Duodenal mucosa (tissue), 2 donors: ENCODE results near the gene FJX1.

Source experiments
- H3K27ac ChIP-seq: one replicate; pipeline ENCODE4 v1.7.0; 2013; ENCODE audit warnings: low read depth, low read length
- H3K27me3 ChIP-seq, 2 donors: one replicate each; pipeline ENCODE4 v1.7.0; 2013; ENCODE audit warnings: low read length in 2 of 2, control low read depth in 1 of 2; ENCODE audit not compliant: insufficient read depth in 2 of 2, control insufficient read depth in 1 of 2
- H3K36me3 ChIP-seq, 2 donors: one replicate each; pipeline ENCODE4 v1.7.0; 2013; ENCODE audit warnings: low read length in 2 of 2, control low read depth in 1 of 2; ENCODE audit not compliant: insufficient read depth in 2 of 2, control insufficient read depth in 1 of 2
- H3K4me1 ChIP-seq, 2 donors: one replicate each; pipeline ENCODE4 v1.7.0; 2013; ENCODE audit warnings: low read length in 2 of 2, control low read depth in 1 of 2; ENCODE audit not compliant: insufficient read depth in 2 of 2, control insufficient read depth in 1 of 2
- H3K4me3 ChIP-seq, 2 donors: one replicate each; pipeline ENCODE4 v1.7.0; 2013; ENCODE audit warnings: low read length in 2 of 2, low read depth in 1 of 2
- H3K9ac ChIP-seq, 2 donors: one replicate each; pipeline ENCODE4 v1.7.0; 2013; ENCODE audit warnings: low read length in 2 of 2, low read depth in 1 of 2
- H3K9me3 ChIP-seq, 2 donors: one replicate each; pipeline ENCODE4 v1.7.0; 2013; ENCODE audit warnings: low read length in 2 of 2, control low read depth in 1 of 2; ENCODE audit not compliant: control insufficient read depth in 1 of 2

The FJX1 gene

DNA sequence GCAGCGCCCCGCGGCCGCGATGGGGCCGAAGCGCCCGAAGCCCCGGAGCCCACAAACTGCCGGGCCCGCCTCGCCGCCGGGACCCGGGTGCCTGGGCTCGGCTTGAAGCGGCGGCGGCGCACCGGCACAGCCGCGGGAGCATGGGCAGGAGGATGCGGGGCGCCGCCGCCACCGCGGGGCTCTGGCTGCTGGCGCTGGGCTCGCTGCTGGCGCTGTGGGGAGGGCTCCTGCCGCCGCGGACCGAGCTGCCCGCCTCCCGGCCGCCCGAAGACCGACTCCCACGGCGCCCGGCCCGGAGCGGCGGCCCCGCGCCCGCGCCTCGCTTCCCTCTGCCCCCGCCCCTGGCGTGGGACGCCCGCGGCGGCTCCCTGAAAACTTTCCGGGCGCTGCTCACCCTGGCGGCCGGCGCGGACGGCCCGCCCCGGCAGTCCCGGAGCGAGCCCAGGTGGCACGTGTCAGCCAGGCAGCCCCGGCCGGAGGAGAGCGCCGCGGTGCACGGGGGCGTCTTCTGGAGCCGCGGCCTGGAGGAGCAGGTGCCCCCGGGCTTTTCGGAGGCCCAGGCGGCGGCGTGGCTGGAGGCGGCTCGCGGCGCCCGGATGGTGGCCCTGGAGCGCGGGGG is 346 bp downstream of the FJX1 start:
- Histone ChIP-seq H3K9ac (no peak overlapping the region), H3K27ac (no peak overlapping the region), H3K4me3 (peak overlapping the region; percentile 51 to 62), H3K27me3 (peaks cover 43 to 58% of the 10 kb centered on the region in 2 donors), H3K36me3 (no peaks in the 10 kb centered on the region), H3K9me3 (no peaks in the 10 kb centered on the region), H3K4me1 (peaks cover 13 to 14% of the 10 kb centered on the region in 2 donors)

DNA sequence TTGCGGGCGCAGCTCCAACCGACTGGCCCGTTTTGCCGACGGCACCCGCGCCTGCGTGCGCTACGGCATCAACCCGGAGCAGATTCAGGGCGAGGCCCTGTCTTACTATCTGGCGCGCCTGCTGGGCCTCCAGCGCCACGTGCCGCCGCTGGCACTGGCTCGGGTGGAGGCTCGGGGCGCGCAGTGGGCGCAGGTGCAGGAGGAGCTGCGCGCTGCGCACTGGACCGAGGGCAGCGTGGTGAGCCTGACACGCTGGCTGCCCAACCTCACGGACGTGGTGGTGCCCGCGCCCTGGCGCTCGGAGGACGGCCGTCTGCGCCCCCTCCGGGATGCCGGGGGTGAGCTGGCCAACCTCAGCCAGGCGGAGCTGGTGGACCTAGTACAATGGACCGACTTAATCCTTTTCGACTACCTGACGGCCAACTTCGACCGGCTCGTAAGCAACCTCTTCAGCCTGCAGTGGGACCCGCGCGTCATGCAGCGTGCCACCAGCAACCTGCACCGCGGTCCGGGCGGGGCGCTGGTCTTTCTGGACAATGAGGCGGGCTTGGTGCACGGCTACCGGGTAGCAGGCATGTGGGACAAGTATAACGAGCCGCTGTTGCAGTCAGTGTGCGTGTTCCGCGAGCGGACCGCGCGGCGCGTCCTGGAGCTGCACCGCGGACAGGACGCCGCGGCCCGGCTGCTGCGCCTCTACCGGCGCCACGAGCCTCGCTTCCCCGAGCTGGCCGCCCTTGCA is 1.0 kb downstream of the FJX1 start:
- H3K27me3 ChIP-seq: peaks cover 49 to 65% of the 10 kb centered on the region in 2 donors
- no peaks in the 10 kb centered on the region for H3K36me3 ChIP-seq
- H3K9me3 ChIP-seq: no peaks in the 10 kb centered on the region
- no peak overlapping the region for H3K9ac ChIP-seq
- H3K27ac ChIP-seq: no peak overlapping the region
- H3K4me3 ChIP-seq: peak overlapping the region; percentile 51 to 62
- H3K4me1 ChIP-seq: peaks cover 13 to 14% of the 10 kb centered on the region in 2 donors

DNA sequence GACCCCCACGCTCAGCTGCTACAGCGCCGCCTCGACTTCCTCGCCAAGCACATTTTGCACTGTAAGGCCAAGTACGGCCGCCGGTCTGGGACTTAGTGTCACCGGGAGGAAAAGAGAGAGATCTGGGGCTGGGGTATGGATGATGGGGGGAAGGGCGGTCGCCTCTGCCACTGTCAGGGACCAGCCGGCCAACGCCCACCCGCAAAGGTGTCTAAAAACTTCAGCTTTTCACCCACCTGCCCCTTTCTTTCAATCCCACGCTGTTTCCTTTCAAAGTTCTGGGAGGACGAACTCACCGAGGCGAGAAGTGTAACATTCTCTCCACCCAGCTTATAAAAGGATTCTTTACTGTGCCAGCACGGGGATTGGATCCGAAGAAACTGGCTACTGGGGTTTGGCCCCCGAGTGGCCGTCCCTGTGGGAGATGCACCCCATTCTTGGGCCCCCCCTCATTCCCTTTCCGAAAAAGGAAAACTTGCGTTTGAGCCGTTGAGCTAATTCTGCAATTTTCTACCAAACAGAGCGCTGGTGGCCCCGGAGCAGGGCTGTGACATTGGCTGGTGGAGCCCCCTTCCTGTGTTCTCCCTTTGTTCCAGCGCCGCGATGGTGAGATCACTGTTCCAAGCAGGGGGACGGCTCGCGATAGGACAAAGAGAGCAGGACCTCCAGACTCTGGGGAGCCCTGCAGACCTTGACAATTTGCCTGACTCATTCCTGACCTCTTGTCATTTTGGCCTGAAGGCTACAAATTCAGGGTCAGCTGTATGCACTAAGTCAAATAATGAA is 1.8 kb downstream of the FJX1 start:
- peaks cover 13 to 14% of the 10 kb centered on the region in 2 donors for H3K4me1 ChIP-seq
- no peaks in the 10 kb centered on the region for H3K9me3 ChIP-seq
- H3K27me3 ChIP-seq: peaks cover 49 to 67% of the 10 kb centered on the region in 2 donors
- no peaks in the 10 kb centered on the region for H3K36me3 ChIP-seq
- peak overlapping the region; percentile 51 to 62 for H3K4me3 ChIP-seq
- H3K27ac ChIP-seq: no peak overlapping the region
- no peak overlapping the region for H3K9ac ChIP-seq

DNA sequence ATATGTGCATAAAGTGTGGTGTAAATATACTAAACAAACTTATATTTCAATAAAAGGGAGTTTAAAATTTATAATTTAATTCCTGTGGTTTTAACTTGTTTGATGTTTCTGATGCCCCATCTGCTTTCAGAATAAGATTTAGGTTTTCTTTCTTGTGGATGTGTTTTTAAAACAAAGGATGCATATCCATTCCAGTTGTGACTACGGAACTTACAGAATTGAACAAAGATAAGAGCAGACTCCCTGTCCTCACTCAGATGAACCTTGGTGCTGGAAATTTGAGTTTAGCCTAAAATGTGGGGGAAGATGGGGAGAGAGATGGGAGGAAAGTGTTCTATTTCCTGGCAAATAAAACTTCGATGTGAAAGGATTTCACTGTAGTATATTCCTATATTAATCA is 2.5 kb downstream of the FJX1 start:
- no peaks in the 10 kb centered on the region for H3K36me3 ChIP-seq
- peaks cover 51 to 67% of the 10 kb centered on the region in 2 donors for H3K27me3 ChIP-seq
- H3K4me3 ChIP-seq: no peak overlapping the region
- H3K9ac ChIP-seq: no peak overlapping the region
- peaks cover 13 to 14% of the 10 kb centered on the region in 2 donors for H3K4me1 ChIP-seq
- no peak overlapping the region for H3K27ac ChIP-seq
- H3K9me3 ChIP-seq: no peaks in the 10 kb centered on the region

DNA sequence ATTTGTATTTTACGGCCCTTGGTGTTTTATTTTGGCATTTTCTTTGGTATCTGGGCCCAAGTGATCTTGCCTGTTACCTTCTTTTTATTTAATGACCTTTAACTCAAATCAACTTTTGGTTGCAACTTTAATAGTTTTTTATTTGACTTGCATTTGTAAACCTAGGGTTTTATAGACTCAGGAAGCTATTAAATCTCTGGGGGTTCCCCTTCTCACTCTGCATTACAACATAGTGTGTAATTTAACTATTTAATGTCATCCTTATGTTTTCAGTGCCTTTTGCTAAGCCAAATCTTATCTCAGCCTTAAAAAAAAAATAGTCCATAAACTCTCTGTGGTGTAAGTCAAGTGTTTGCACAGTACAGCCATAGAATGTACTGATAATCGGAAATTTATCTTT is 3.4 kb downstream of the FJX1 start:
- no peak overlapping the region for H3K27ac ChIP-seq
- H3K27me3 ChIP-seq: peaks cover 57 to 65% of the 10 kb centered on the region in 2 donors
- H3K36me3 ChIP-seq: no peaks in the 10 kb centered on the region
- H3K9ac ChIP-seq: no peak overlapping the region
- peaks cover 13 to 14% of the 10 kb centered on the region in 2 donors for H3K4me1 ChIP-seq
- no peak overlapping the region for H3K4me3 ChIP-seq
- no peaks in the 10 kb centered on the region for H3K9me3 ChIP-seq

DNA sequence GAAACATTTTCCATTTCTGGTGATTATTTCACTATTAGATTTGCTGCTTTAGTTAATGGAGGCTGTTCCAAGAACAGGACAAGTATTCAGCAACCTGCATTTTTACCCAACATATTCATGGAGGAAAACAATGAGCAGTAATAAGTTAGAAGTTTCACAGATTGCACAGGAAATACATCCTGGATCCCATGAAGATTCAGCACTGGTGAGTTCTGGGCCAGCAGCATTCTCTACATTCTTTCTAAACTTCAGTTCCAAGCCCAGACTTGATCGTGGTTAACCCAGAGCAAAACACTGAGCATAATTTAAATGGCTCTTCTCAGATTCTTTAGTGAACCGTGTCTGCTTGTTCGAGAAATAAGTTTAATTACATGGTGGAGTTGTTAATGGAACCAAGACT is 3.8 kb downstream of the FJX1 start:
- Histone ChIP-seq H3K27me3 (peaks cover 57 to 67% of the 10 kb centered on the region in 2 donors), H3K36me3 (no peaks in the 10 kb centered on the region), H3K27ac (no peak overlapping the region), H3K9ac (no peak overlapping the region), H3K9me3 (no peaks in the 10 kb centered on the region), H3K4me1 (peaks cover 13 to 14% of the 10 kb centered on the region in 2 donors), H3K4me3 (no peak overlapping the region)

DNA sequence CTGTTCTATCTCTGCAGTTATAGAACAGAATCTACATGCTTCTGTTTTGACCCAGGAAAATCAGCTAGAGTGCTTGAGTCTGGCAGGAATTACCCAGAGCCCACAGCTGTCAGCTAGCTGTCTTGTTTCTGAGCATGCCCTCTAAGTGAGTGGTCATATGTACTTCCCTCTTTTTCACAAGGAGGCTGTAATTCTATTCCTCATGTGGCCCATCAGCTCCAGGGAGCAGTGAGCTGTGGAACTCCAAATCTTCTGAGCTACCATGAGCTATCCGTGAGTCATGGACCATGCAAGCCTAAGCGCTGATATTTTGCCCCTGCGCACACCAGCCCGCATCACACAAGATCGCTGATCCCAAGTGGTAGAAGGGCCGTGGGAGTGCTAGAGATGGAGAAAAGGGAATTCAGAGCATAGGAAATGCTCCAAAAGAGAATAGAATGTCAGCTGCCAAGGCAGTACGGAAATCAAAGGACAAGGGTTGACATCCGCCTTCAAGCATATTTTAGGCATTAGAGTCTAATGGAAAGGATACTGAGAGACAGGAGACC is 5.4 kb downstream of the FJX1 start:
- Histone ChIP-seq H3K9ac (no peak overlapping the region), H3K4me1 (peaks cover 9% of the 10 kb centered on the region in 2 donors), H3K27me3 (peaks cover 49 to 60% of the 10 kb centered on the region in 2 donors), H3K36me3 (no peaks in the 10 kb centered on the region), H3K9me3 (no peaks in the 10 kb centered on the region), H3K27ac (no peak overlapping the region), H3K4me3 (no peak overlapping the region)

DNA sequence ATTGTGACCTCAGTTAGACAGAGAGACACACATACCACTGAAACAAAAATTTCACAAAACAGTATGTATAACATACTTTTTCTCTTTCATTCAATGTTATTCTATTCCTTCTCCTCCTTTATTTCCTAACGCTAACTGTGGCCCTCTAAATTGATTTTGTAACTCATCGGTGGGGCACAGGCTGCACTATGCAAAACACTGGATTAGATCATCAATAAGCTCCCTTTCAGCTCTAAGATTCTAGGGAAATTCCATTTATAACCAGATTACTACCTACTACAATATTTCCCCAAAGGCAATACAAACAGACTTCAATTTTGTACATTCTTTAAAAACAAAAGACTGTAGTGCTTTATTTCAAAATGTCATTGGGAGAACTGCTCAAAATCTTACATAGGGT is 6.1 kb downstream of the FJX1 start:
- H3K27ac ChIP-seq: no peak overlapping the region
- H3K27me3 ChIP-seq: peaks cover 47 to 56% of the 10 kb centered on the region in 2 donors
- H3K4me3 ChIP-seq: no peak overlapping the region
- no peaks in the 10 kb centered on the region for H3K36me3 ChIP-seq
- no peak overlapping the region for H3K9ac ChIP-seq
- H3K4me1 ChIP-seq: peaks cover 6% of the 10 kb centered on the region in 2 donors
- no peaks in the 10 kb centered on the region for H3K9me3 ChIP-seq

DNA sequence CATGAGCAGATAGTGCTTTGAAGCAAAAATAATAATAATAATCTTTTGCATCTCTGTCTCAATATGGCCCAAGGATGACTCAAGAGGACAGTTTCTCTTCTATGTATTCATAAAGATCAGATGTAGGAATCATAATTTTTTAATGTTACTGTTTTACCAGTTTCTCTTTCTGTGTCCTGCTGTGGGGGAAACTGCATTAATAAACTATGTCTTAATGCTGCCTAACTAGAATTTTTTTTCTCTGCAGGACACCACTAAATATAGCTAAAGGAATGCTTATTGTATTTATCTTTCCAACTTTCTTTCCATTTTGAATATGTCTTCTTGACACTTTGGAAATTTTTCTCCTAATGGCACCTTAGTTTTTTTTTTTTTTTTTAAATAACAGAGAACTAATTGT is 6.5 kb downstream of the FJX1 start:
- Histone ChIP-seq H3K9me3 (no peaks in the 10 kb centered on the region), H3K9ac (no peak overlapping the region), H3K4me1 (peaks cover 1% of the 10 kb centered on the region in 2 donors), H3K36me3 (no peaks in the 10 kb centered on the region), H3K27ac (no peak overlapping the region), H3K27me3 (peaks cover 46 to 51% of the 10 kb centered on the region in 2 donors), H3K4me3 (no peak overlapping the region)

DNA sequence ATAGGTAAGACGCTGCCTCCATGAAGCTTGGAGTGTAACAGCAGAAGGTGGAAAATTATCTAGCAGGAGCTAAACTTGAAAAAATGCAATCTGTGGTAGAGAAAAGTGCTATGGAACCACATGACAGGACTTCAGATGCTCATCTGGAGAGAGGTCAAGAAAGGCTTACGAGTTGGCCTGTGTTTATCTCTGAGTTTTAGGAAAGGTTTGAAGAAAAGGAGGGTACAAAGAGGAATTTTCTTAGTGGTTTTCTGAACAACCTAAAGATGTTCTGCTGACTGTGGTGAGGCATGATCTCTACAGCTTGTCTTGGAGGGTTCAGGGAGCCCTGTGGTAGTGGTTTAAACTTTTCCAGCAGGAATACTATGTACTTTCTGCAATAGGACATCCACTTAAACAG is 8.2 kb downstream of the FJX1 start:
- H3K27ac ChIP-seq: no peak overlapping the region
- no peak overlapping the region for H3K9ac ChIP-seq
- no peaks in the 10 kb centered on the region for H3K9me3 ChIP-seq
- H3K36me3 ChIP-seq: no peaks in the 10 kb centered on the region
- no peak overlapping the region for H3K4me3 ChIP-seq
- peaks cover 43% of the 10 kb centered on the region in 2 donors for H3K27me3 ChIP-seq
- no peaks in the 10 kb centered on the region for H3K4me1 ChIP-seq
